KOPT-K1 (cell line): ENCODE data around the gene CUBN.

Experiments
- H3K27ac ChIP-seq: fragments of 200-600 bp; sonication (generic); 2 replicates; pipeline ENCODE4 v1.5.1; 2016; ENCODE audit warnings: antibody characterized with exemption, mild to moderate bottlenecking, low read depth, low read length; ENCODE audit not compliant: poor library complexity, severe bottlenecking
- H3K36me3 ChIP-seq: fragments of 200-600 bp; sonication (generic); 2 replicates; pipeline ENCODE4 v1.5.1; 2017; ENCODE audit warnings: antibody characterized with exemption, mild to moderate bottlenecking, low read length, moderate library complexity; ENCODE audit not compliant: insufficient read depth
- H3K9me3 ChIP-seq: fragments of 200-600 bp; sonication (generic); 2 replicates; pipeline ENCODE4 v1.5.1; 2017; ENCODE audit warnings: antibody characterized with exemption, low read length, mild to moderate bottlenecking; ENCODE audit not compliant: insufficient read depth, poor library complexity, severe bottlenecking

Gene CUBN

GRCh38 chr10:17129741-17130140, at the start of gene CUBN:
CUBN (minus strand) TSS chr10:17129811; CDS start chr10:17129765, 46 bp downstream.
- H3K27ac ChIP-seq: no peak within 1 kb of the TSS
- H3K9me3 ChIP-seq: no peaks in the 10 kb centered on the region
- H3K36me3 ChIP-seq: no peaks in the 10 kb centered on the region

GRCh38 chr10:17179002-17179401, 49.4 kb upstream of the CUBN start:
- H3K27ac ChIP-seq: no peak overlapping the region
- H3K36me3 ChIP-seq: no peaks in the 10 kb centered on the region
- H3K9me3 ChIP-seq: no peaks in the 10 kb centered on the region

DNA sequence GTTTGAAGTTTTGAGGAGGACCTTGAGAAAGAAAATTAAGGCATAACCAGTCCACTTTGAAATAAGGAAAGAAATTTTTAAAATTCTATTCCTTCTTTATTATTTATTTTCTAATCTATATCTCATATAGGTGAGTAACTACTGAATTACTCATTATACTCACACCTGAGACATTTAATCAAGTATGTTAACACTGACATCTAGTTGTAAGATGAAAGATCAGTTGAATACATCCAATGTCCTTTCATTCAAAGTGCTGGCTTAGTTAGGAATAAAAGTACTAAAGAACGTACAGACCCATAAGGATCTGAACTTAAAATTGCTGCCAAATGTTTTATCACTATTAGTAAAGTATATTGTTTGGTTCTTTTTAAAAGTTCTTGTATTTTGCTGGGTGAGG, 48.4 kb upstream of the CUBN start:
- Histone ChIP-seq H3K9me3 (no peaks in the 10 kb centered on the region), H3K27ac (no peak overlapping the region), H3K36me3 (no peaks in the 10 kb centered on the region)

DNA sequence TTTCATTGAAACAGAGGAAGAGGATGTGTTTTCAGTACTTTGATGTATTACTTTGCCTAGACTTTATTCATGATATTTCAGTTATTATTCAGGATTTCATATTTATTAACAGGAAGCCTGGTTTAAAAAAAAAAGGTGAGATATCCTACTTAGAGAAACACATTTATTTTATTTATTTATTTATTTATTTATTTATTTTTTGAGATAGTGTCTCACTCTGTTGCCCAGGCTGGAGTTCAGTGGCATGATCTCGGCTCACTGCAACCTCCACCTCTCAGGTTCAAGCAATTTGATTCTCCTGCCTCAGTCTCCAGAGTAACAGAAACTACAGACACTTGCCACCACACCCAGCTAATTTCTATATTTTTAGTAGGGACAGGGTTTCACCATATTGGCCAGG, 47.4 kb upstream of the CUBN start:
- H3K36me3 ChIP-seq: no peaks in the 10 kb centered on the region
- H3K27ac ChIP-seq: no peak overlapping the region
- no peaks in the 10 kb centered on the region for H3K9me3 ChIP-seq

DNA sequence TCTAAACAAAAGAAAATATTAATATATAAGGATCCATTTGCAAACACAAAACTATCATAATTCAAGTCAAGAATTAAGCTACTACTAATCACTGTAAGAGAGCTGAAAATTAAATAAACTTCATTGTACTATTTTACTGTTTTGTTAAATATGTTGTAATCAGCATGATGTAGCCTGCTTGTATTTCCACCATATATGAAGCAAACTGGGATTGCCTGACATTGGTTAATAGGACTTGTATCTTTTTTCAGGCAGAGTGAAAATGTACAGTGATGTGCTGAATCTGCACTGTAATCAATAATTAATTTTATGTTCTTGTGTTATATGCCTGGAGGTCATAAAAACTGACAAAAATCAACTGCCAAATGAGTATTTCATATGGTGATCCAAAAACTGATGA, 46.5 kb upstream of the CUBN start:
- no peak overlapping the region for H3K27ac ChIP-seq
- H3K9me3 ChIP-seq: no peaks in the 10 kb centered on the region
- H3K36me3 ChIP-seq: no peaks in the 10 kb centered on the region; the same call in 1 of the 2 replicates

DNA sequence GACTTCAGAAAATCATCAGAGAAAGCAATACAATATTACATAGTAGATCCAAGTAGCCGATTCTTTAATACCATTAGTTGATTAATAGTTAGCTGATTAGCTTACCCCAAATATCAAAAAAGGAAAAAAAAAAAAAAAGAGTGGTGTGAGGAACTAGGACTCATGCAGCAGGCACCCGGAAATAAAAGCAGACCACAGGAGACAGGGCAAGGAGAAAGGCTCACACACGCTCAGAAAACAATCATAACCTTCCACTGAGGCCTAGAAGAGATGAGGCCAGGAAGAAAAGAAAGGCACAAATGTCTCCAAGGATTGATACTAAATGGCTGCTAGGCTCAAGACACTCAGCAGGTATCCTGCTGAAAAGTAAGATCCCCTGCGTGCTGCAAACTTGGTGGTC, 45.9 kb upstream of the CUBN start:
- no peak overlapping the region for H3K27ac ChIP-seq
- no peaks in the 10 kb centered on the region; the same call in 1 of the 2 replicates for H3K36me3 ChIP-seq

GRCh38 chr10:17174626-17175025, 45.0 kb upstream of the CUBN start:
- H3K27ac ChIP-seq: no peak overlapping the region
- no peaks in the 10 kb centered on the region; the same call in 1 of the 2 replicates for H3K36me3 ChIP-seq
- H3K9me3 ChIP-seq: no peaks in the 10 kb centered on the region

More for the DNA sequence above, 45.9 kb upstream of the CUBN start:
- no peaks in the 10 kb centered on the region for H3K9me3 ChIP-seq

- Histone ChIP-seq H3K9me3 (no peaks in the 10 kb centered on the region), H3K27ac (no peak overlapping the region), H3K36me3 (no peaks in the 10 kb centered on the region; the same call in 1 of the 2 replicates)
Measured at GRCh38 chr10:17171141-17171641, 41.6 kb upstream of the CUBN start.

- H3K9me3 ChIP-seq: no peaks in the 10 kb centered on the region
- H3K36me3 ChIP-seq: no peaks in the 10 kb centered on the region; the same call in 1 of the 2 replicates
- no peak overlapping the region for H3K27ac ChIP-seq
Measured at GRCh38 chr10:17169803-17170202, 40.2 kb upstream of the CUBN start.

- Histone ChIP-seq H3K27ac (no peak overlapping the region), H3K36me3 (peaks cover 2% of the 10 kb centered on the region; the same call in 1 of the 2 replicates), H3K9me3 (no peaks in the 10 kb centered on the region)
Measured at GRCh38 chr10:17166699-17167098, 37.1 kb upstream of the CUBN start.

DNA sequence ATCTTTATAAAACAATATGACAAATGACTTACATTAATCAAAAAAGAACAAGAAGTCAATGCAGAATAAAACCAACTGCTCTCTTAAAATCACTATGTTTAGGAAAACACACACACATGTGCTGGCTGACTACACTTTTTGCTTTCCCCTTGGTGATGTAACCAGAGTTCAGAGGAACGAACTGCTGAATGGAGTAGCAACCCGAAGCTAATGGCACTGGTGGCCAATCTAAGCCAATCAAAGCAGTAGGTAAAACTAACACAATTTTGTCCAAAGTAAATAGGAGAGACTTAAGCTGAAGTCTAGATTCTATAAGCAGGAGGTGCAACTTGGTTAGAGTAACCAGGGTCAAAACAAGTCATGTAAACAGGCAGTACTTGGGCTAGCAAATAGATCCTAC, 33.2 kb upstream of the CUBN start:
- Histone ChIP-seq H3K27ac (no peak overlapping the region), H3K36me3 (peaks cover 4% of the 10 kb centered on the region; the same call in 1 of the 2 replicates), H3K9me3 (no peaks in the 10 kb centered on the region)

- Histone ChIP-seq H3K36me3 (peaks cover 4% of the 10 kb centered on the region; the same call in 1 of the 2 replicates), H3K27ac (no peak overlapping the region), H3K9me3 (no peaks in the 10 kb centered on the region)
Measured at GRCh38 chr10:17161775-17162174, 32.2 kb upstream of the CUBN start.

DNA sequence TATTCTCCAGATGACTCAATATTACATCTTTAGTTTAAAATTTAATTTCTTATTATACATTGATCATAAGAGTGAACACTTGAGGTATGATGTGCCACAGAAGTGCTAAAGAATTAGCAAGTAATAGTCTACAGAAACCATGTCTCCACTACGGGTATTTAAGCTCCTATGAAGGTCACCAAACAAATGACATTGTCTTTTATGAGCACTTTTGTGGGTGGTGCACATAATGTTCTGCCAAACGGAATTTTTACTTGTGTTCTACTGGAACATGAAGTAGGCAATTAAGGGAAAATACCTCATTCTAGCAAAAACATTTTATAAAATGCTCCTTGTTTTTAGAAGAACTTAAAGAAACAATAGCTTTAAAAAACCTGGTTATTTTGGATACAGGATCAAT, 27.4 kb upstream of the CUBN start:
- Histone ChIP-seq H3K36me3 (peaks cover 4% of the 10 kb centered on the region; the same call in 1 of the 2 replicates), H3K27ac (no peak overlapping the region), H3K9me3 (no peaks in the 10 kb centered on the region)

DNA sequence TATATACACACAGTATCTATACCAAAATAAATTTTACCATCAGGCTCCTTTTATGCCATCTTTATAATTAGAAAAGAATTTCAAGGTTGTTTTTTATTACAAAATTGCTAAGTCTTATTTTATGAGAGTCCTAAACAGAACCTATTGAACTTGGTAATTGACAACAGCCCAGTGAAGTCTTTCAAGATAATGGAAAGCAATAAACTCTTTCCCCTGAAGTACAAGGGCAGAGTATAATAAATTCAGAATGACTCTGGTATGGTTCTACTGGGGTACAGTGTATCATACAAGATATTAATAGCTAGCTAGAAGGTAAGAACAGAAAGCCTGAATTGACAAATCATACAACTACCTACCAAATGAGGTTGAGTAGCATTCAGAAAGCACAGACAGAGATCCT, 26.2 kb upstream of the CUBN start:
- Histone ChIP-seq H3K36me3 (no peaks in the 10 kb centered on the region), H3K27ac (no peak overlapping the region), H3K9me3 (no peaks in the 10 kb centered on the region)

DNA sequence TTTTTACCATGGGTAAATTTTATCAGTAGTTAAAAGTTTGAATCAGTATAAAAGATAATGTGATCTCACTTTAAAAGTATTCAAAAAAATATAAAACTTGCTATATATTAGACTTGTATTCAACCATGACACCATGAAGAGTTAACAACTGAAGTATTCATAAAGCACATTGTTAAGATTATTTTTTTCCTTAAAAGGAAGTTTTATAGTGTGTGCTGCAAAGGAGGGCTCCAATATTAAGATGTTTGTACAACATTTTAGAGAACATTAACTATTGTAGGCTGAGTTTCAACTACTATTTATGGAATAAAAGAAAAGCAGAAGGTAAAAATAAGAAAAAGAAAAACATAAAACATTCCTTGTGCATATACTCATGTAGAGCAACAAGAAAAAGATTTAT, 24.5 kb upstream of the CUBN start:
- H3K27ac ChIP-seq: no peak overlapping the region
- H3K9me3 ChIP-seq: no peaks in the 10 kb centered on the region
- H3K36me3 ChIP-seq: no peaks in the 10 kb centered on the region

DNA sequence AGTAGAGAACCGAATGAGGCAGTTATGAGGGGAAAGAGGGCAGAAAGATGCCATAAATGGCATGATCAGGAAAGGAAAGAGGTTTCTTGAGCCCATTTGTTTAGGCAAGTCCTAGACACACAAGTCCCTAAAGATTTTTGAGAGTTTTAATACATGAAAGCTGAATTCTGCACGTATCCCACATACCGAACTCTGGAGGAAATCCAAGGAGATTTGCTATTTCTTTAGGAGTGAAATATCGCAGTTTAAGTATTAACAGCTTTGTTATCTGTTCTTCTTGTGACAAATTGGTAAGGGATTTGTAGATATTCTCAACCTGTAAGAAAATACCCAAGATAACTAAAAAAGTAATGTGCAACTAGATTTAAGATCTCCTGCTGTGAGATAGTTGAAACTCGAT, 23.7 kb upstream of the CUBN start:
- no peaks in the 10 kb centered on the region for H3K36me3 ChIP-seq
- H3K27ac ChIP-seq: no peak overlapping the region
- H3K9me3 ChIP-seq: no peaks in the 10 kb centered on the region
